Activated naive CD8-positive, alpha-beta T cell treated with anti-CD3 and anti-CD28 coated beads for 36 hours (primary cell): ENCODE data around the gene NCOR2. TPM values are rescaled to one million over a fixed set of nuclear protein-coding genes. Genes with fewer than 3 reads are reported as not detected.

Experiments used
- DNase-seq: peaks from one replicate; pipeline ENCODE4 v3.0.0; 2021
- H3K27ac Mint-ChIP-seq: one replicate; pipeline ENCODE4 v1.8.0; 2022; ENCODE audit warnings: mild to moderate bottlenecking, moderate library complexity, mixed read lengths
- H3K27me3 Mint-ChIP-seq: one replicate; pipeline ENCODE4 v1.8.0; 2022; ENCODE audit warnings: mild to moderate bottlenecking, mixed read lengths
- H3K36me3 Mint-ChIP-seq: one replicate; pipeline ENCODE4 v1.8.0; 2021; ENCODE audit warnings: mild to moderate bottlenecking, mixed read lengths
- H3K4me1 Mint-ChIP-seq: one replicate; pipeline ENCODE4 v1.8.0; 2021; ENCODE audit warnings: mixed read lengths
- H3K4me3 Mint-ChIP-seq: one replicate; pipeline ENCODE4 v1.8.0; 2022; ENCODE audit warnings: mild to moderate bottlenecking, moderate library complexity, mixed read lengths
- H3K9me3 Mint-ChIP-seq: one replicate; pipeline ENCODE4 v1.8.0; 2022; ENCODE audit warnings: mixed read lengths
- total RNA-seq, 2 experiments: library from RNA; stranded (reverse); gene quantifications; one replicate each; pipeline ENCODE4 v1.2.3, GENCODE V29; 2021

Gene NCOR2
- total RNA-seq, 2 experiments from 2014 or later, result 106 to 112 TPM

DNA sequence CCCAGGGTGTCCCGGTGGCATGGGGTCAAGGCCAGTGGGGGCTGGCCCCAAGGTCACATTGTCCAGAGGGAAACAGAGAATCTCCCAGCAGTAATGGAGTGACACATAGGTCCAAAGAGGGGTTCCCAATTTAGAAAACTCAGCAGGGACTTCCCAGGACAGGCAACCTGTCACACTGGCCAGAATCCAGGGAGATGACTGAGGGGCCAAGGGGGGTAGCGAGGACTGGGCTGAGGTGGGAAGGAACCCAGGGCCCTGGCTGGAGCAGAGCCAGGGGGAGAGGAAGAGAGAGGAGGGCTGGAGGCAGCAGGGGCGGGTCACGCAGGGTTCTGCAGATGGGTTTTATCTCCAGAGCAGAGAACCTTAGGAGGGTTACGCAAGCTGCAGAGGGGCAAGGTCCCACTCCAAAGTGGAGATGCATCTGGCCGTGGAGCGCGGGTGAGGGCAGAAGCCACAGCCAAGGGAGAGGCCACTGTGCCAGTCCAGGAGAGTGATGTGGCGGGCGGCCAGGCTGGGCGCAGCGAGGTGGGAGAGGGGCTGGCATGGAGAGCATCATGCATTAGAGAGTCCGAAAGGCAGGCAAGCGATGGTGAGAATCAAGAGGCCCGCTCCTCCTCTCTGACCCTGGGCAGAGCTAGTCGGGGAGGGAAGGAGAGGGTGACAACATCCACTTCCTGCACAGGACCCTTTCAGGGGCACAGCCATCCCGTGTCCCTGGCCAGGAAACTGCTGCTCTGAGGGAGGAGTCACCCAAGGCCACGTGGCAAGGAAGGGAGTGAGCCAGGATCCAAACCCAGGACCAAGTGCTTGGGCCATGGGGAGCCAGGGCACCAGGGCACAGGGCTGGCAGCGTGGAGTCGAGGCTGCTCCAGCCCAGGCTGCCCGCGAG, 29.0 kb downstream of the NCOR2 start:
- H3K27ac Mint-ChIP-seq, result no peak overlapping the region
- no peaks in the 10 kb centered on the region for H3K27me3 Mint-ChIP-seq
- H3K9me3 Mint-ChIP-seq, result no peaks in the 10 kb centered on the region
- H3K36me3 Mint-ChIP-seq, result peaks cover 4% of the 10 kb centered on the region
- H3K4me3 Mint-ChIP-seq, result no peak overlapping the region
- H3K4me1 Mint-ChIP-seq, result peaks cover 27% of the 10 kb centered on the region
- DNase-seq, result no peak

- Mint-ChIP-seq H3K9me3 (no peaks in the 10 kb centered on the region), H3K36me3 (peaks cover 4% of the 10 kb centered on the region), H3K4me1 (peaks cover 24% of the 10 kb centered on the region), H3K27me3 (no peaks in the 10 kb centered on the region), H3K4me3 (no peak overlapping the region), H3K27ac (no peak overlapping the region)
- no peak for DNase-seq
Observed at GRCh38 chr12:124537525-124538193, 29.8 kb downstream of the NCOR2 start.

DNA sequence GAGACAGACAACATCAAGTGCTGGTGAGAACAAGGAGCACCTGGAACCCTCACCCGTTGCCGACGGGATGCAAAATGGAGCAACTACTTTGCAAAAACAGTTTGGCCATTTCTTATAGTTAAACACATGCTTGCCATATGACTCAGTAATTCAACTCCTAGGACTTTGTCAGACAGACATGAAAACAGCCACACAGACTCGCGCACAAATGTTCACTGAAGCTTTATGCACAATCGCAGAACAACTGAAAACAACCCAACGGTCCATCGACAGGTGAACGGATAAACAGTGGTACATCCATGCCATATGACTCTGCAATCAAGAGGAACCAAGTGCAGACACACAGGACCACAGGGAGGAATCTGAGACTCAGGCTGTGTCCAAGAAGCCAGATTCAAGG, 30.8 kb downstream of the NCOR2 start:
- Mint-ChIP-seq H3K4me1 (peaks cover 24% of the 10 kb centered on the region), H3K9me3 (no peaks in the 10 kb centered on the region), H3K36me3 (peaks cover 4% of the 10 kb centered on the region), H3K27me3 (no peaks in the 10 kb centered on the region), H3K27ac (no peak overlapping the region), H3K4me3 (no peak overlapping the region)
- DNase-seq, result no peak

- Mint-ChIP-seq H3K27me3 (no peaks in the 10 kb centered on the region), H3K27ac (no peak overlapping the region), H3K9me3 (no peaks in the 10 kb centered on the region), H3K4me3 (no peak overlapping the region), H3K36me3 (peaks cover 4% of the 10 kb centered on the region), H3K4me1 (peaks cover 24% of the 10 kb centered on the region)
- no peak for DNase-seq
Observed at GRCh38 chr12:124534776-124535740, 32.4 kb downstream of the NCOR2 start.

DNA sequence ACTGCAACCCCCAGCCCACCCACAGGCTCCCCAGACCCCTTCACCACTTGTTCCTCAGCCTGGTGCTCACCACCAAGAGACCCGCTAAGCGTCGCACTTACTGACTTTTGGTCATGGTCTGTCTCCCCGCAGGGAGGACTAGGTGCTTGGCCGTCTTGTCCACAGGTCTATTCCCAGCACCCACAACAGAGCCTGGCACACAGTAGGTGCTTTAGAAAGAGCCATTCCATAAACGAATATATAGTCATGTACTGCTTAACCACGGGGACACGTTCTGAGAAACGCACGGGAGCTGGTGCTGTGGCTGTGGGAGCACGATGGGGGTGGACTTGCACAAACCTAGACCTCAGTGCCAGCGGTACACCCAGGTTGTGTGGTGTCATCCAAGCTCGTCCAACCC, 34.0 kb downstream of the NCOR2 start:
- H3K4me1 Mint-ChIP-seq, result peaks cover 13% of the 10 kb centered on the region
- H3K9me3 Mint-ChIP-seq, result no peaks in the 10 kb centered on the region
- no peak overlapping the region for H3K4me3 Mint-ChIP-seq
- DNase-seq, result no peak
- H3K27ac Mint-ChIP-seq, result no peak overlapping the region
- H3K36me3 Mint-ChIP-seq, result peaks cover 2% of the 10 kb centered on the region
- no peaks in the 10 kb centered on the region for H3K27me3 Mint-ChIP-seq

- Mint-ChIP-seq H3K4me1 (peaks cover 11% of the 10 kb centered on the region), H3K9me3 (no peaks in the 10 kb centered on the region), H3K27me3 (no peaks in the 10 kb centered on the region), H3K27ac (no peak overlapping the region), H3K4me3 (no peak overlapping the region), H3K36me3 (peaks cover 2% of the 10 kb centered on the region)
- DNase-seq, result no peak
Observed at GRCh38 chr12:124532967-124533366, 34.4 kb downstream of the NCOR2 start.

DNA sequence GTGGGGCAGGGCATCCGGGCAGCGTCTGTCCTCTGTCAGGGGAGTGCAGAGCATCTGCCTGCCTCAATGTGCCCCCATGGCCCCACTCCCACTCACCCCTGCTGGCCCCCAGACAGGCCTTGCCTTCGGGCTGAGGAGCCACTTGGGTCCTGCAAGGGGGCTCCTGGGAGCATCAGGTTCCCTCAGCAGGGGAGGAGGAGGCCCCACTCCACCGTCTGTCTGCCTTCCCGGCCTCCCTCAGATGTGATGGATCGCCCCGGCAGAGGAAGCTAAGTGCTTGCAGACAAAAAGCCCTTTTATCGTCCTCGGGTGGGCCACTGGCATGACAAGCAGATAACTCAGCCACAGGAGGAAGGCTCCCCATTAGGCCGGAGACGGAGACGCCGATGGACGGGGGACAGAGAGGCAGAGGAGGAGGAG, 35.1 kb downstream of the NCOR2 start:
- no peak overlapping the region for H3K27ac Mint-ChIP-seq

GRCh38 chr12:124531906-124532305, 35.5 kb downstream of the NCOR2 start:
- no peak for DNase-seq
- peaks cover 10% of the 10 kb centered on the region for H3K4me1 Mint-ChIP-seq
- H3K27me3 Mint-ChIP-seq, result no peaks in the 10 kb centered on the region
- no peaks in the 10 kb centered on the region for H3K9me3 Mint-ChIP-seq
- no peak overlapping the region for H3K27ac Mint-ChIP-seq
- H3K4me3 Mint-ChIP-seq, result no peak overlapping the region
- peaks cover 2% of the 10 kb centered on the region for H3K36me3 Mint-ChIP-seq

More for the DNA sequence above, 35.1 kb downstream of the NCOR2 start:
- H3K4me3 Mint-ChIP-seq, result no peak overlapping the region
- no peaks in the 10 kb centered on the region for H3K27me3 Mint-ChIP-seq
- no peaks in the 10 kb centered on the region for H3K9me3 Mint-ChIP-seq
- DNase-seq, result no peak
- H3K36me3 Mint-ChIP-seq, result peaks cover 2% of the 10 kb centered on the region
- H3K4me1 Mint-ChIP-seq, result peaks cover 11% of the 10 kb centered on the region

GRCh38 chr12:124531281-124531745, 36.1 kb downstream of the NCOR2 start:
- Mint-ChIP-seq H3K4me3 (no peak overlapping the region), H3K4me1 (peaks cover 7% of the 10 kb centered on the region), H3K27ac (no peak overlapping the region), H3K27me3 (no peaks in the 10 kb centered on the region), H3K9me3 (no peaks in the 10 kb centered on the region), H3K36me3 (peaks cover 2% of the 10 kb centered on the region)
- DNase-seq, result no peak

GRCh38 chr12:124530637-124531263, 36.7 kb downstream of the NCOR2 start:
- H3K27me3 Mint-ChIP-seq, result no peaks in the 10 kb centered on the region
- no peak overlapping the region for H3K27ac Mint-ChIP-seq
- peaks cover 2% of the 10 kb centered on the region for H3K36me3 Mint-ChIP-seq
- H3K4me3 Mint-ChIP-seq, result no peak overlapping the region
- peaks cover 5% of the 10 kb centered on the region for H3K4me1 Mint-ChIP-seq
- no peaks in the 10 kb centered on the region for H3K9me3 Mint-ChIP-seq
- DNase-seq, result no peak

DNA sequence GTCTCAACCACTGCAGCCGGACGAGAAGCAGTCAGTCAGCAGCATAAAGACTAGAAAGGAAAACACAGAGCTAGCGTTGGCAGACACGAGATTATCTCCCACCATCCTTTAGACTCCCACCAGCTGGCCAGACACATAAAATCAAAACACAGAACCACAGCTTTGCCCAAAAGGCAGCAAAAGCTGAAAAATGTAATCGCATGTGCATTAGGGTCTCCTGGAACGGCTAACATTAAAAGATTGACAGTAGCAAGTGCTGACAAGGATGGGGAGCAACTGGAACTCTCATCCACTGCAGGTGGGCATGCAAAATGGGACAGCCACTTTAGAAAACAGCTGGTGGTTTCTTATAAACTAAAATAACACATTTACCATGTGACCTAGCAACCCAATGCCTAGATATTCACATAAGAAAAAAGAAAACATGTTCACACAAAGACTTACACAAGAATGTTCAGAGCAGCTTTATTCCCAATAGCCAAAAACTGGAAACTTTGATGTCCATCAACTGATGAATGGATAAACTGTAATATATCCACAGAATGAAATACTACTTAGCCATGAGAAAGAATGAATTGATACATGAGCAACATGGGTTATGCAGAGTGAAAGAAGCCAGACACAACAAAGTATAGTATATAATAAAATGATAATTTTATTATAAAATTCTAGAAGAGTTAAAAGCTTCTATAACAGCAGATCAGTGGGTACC, 37.7 kb downstream of the NCOR2 start:
- Mint-ChIP-seq H3K27ac (no peak overlapping the region), H3K9me3 (no peaks in the 10 kb centered on the region), H3K4me3 (no peak overlapping the region), H3K4me1 (peaks cover 8% of the 10 kb centered on the region), H3K27me3 (no peaks in the 10 kb centered on the region), H3K36me3 (peaks cover 2% of the 10 kb centered on the region)
- DNase-seq, result no peak

GRCh38 chr12:124527861-124528561, 39.4 kb downstream of the NCOR2 start:
- no peak overlapping the region for H3K27ac Mint-ChIP-seq
- no peaks in the 10 kb centered on the region for H3K27me3 Mint-ChIP-seq
- DNase-seq, result no peak
- peaks cover 19% of the 10 kb centered on the region for H3K4me1 Mint-ChIP-seq
- no peak overlapping the region for H3K4me3 Mint-ChIP-seq
- no peaks in the 10 kb centered on the region for H3K36me3 Mint-ChIP-seq
- H3K9me3 Mint-ChIP-seq, result no peaks in the 10 kb centered on the region

DNA sequence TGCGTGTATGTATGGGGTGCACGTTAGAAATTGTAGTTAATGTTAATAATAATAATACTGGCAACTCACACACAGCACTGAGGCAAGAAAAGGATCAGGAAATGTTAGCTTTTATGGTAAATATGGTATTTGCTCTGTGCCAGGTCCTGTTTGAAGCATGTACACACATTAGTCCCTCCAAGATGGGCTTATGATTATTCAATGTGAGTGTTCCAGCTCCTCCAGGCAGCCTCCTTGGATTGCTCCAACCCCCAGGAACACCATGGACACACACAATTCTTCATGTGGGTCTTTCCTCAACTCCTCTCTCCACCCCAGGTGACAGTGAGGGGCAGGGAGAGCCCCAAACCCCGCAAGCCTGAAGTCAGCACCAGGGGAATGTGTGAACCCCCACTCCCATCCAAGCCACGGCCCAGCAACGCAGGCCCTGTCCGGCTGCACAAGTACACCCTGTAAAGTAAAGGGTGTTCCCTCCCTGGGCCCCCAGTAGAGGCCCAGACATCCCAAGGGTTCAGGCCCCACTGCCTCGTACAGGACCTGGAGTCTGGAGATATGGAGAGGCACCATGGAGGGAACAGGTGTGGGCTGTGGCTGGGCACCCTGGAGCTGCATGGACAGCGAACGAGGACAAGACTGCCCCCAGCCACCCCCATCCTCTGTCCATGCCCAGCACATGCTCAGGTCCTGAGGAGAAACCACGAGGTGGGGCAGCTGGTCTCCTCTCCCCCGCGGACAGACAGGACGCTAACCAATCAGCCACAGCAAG, 41.3 kb downstream of the NCOR2 start:
- Mint-ChIP-seq H3K4me1 (peaks cover 19% of the 10 kb centered on the region), H3K27me3 (no peaks in the 10 kb centered on the region), H3K4me3 (no peak overlapping the region), H3K36me3 (no peaks in the 10 kb centered on the region), H3K27ac (no peak overlapping the region), H3K9me3 (no peaks in the 10 kb centered on the region)
- no peak for DNase-seq
